Gastrocnemius medialis (tissue), 4 donors: ENCODE results near the gene ITGAL.

Experiments
- POLR2A ChIP-seq, 2 donors: fragments of 450-650 bp; IDR thresholded peaks; one replicate each; pipeline ENCODE4 v1.6.1; 2017; ENCODE audit warnings: antibody characterized with exemption in 2 of 2, mild to moderate bottlenecking in 2 of 2, moderate library complexity in 2 of 2
- TF ChIP-seq, protein P1 (sequence below), 5 experiments: fragments of 450-650 bp in 3 of 5; fragments of 200-600 bp in 2 of 5; sonication (generic) in 2 of 5; IDR thresholded peaks in 4 of 5; conservative IDR thresholded peaks in 1 of 5; 1 replicate in 4 of 5; 2 replicates in 1 of 5; pipeline ENCODE4 v1.5.1; 2016 to 2019; ENCODE audit warnings: antibody characterized with exemption in 5 of 5, mild to moderate bottlenecking in 3 of 5, moderate library complexity in 3 of 5

DNA sequence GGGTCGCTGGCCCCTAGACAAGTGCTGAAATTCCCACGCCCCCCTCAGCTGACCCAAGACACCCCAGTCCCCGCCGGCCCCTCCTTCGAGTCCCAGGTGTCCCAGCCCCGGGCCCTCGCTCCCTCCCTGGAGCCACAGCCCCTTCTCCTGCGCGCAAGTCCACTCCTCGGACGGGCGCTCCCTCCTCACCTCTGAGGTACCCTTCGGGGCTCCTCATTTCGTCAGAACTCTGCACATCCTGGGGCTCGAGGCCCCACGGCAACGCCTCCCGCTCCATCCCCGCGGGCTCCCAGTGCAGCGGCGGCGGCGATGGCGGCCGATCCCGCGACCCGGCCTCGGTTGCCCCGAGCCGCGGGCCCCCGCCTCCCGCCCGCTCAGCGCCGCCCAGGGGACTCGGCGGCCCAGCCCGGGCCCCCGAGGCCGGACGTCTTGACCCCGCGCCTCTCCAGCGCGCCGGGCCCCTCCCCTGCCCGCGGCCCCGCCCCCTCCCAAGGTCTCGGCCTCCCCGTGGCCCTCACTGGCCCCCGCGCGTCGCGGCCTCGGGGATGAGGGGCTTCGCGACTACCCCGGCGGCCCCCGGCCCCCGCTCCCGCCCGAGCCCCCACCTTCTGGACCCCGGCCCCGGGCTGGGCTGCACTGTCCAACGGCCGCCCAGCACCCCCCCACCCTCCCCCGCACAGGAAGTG, 53.7 kb downstream of the ITGAL start, which contains the start of gene ZNF768:
- TF ChIP-seq, protein P1, sequence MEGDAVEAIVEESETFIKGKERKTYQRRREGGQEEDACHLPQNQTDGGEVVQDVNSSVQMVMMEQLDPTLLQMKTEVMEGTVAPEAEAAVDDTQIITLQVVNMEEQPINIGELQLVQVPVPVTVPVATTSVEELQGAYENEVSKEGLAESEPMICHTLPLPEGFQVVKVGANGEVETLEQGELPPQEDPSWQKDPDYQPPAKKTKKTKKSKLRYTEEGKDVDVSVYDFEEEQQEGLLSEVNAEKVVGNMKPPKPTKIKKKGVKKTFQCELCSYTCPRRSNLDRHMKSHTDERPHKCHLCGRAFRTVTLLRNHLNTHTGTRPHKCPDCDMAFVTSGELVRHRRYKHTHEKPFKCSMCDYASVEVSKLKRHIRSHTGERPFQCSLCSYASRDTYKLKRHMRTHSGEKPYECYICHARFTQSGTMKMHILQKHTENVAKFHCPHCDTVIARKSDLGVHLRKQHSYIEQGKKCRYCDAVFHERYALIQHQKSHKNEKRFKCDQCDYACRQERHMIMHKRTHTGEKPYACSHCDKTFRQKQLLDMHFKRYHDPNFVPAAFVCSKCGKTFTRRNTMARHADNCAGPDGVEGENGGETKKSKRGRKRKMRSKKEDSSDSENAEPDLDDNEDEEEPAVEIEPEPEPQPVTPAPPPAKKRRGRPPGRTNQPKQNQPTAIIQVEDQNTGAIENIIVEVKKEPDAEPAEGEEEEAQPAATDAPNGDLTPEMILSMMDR (IDR thresholded peaks at IDR 0.05 in 4 of 5, conservative IDR thresholded peaks at IDR 0.05 in 1 of 5) = no peak
- no peak for TF ChIP-seq POLR2A (IDR thresholded peaks at IDR 0.05)
